Adrenal gland (tissue), 12 donors: Measurements from ENCODE around the gene MALAT1. TPM values are rescaled to one million over a fixed set of nuclear protein-coding genes. Genes with fewer than 3 reads are reported as not detected.

ENCODE experiments used
- DNase-seq, 7 donors: peaks; one replicate each; pipeline ENCODE4 v3.0.0-alpha.2; 2019 to 2020
- H3K27ac ChIP-seq, 5 donors: fragments of 200-600 bp; sonication (generic) in 4 of 5; 1 replicate in 3 of 5; 2 replicates in 2 of 5; pipeline versions ENCODE4 v1.5.1 to v1.8.0; 2016 to 2020; ENCODE audit warnings: mild to moderate bottlenecking in 1 of 5
- H3K27me3 ChIP-seq: fragments of 200-600 bp; 2 replicates; pipeline ENCODE4 v1.8.0; 2021
- H3K36me3 ChIP-seq, 2 donors: fragments of 200-600 bp; replicated peaks in 1 of 2; 1 replicate in 1 of 2; 2 replicates in 1 of 2; pipeline versions ENCODE4 v1.5.1 to v1.8.0; 2018 to 2022
- H3K4me1 ChIP-seq, 2 donors: fragments of 200-600 bp; replicated peaks in 1 of 2; 1 replicate in 1 of 2; 2 replicates in 1 of 2; pipeline versions ENCODE4 v1.5.1 to v1.8.0; 2018 to 2021
- H3K4me3 ChIP-seq, 4 donors: fragments of 200-600 bp; sonication (generic) in 3 of 4; one replicate each; pipeline ENCODE4 v1.5.1; 2016 to 2018
- H3K9me3 ChIP-seq, 3 donors: fragments of 200-600 bp; sonication (generic) in 1 of 3; replicated peaks in 1 of 3; 1 replicate in 2 of 3; 2 replicates in 1 of 3; pipeline versions ENCODE4 v1.5.1 to v1.8.0; 2016 to 2021
- POLR2A ChIP-seq, 2 donors: fragments of 450-650 bp; IDR thresholded peaks; one replicate each; pipeline ENCODE4 v1.6.1; 2017; ENCODE audit warnings: antibody characterized with exemption in 2 of 2, mild to moderate bottlenecking in 2 of 2, moderate library complexity in 1 of 2
- WGBS, 4 donors: extraction: QIAGEN DNeasy Blood & Tissue Kit in 2 of 4; methylation state at CpG; one replicate each; pipeline versions ENCODE4 v1.1.5 to v1.1.7; 2013 to 2017; 5-methylcytosine and 5-hydroxymethylcytosine counted together
- intact Hi-C, 2 donors: fragments of 100-400 bp; cut with DNase I; formaldehyde crosslinking; loops; one replicate each; pipeline versions ENCODE4 v1.14.1 to v1.15.0; 2022 to 2023
- polyA plus RNA-seq, 3 donors: library from polyadenylated mRNA; stranded (reverse); fragments of 200-250 nt in 2 of 3; fragments of 350-450 nt in 1 of 3; fragmentation: Illumina TruSeq in 1 of 3; extraction: RNeasy Lipid Tissue Mini Kit (QIAGEN cat#74804) in 1 of 3; gene quantifications; one replicate each; pipeline ENCODE4 v1.2.3, GENCODE V29; 2013 to 2014
- total RNA-seq, 9 donors: library from RNA; depleted of rRNA in 4 of 9; stranded (reverse); fragments of >200 nt in 4 of 9; fragments of 120-200 nt in 1 of 9; fragmentation: NEBNext Ultra II Directional in 1 of 9; extraction: Animal tissue kit (Norgen Biotek cat#: 25700) in 1 of 9; gene quantifications; one replicate each; pipeline versions ENCODE4 v1.1.0 to v1.2.4, GENCODE V29; 2013 to 2023
- TF ChIP-seq, protein P1 (sequence below), 6 experiments: fragments of 450-650 bp in 4 of 6; fragments of 200-600 bp in 2 of 6; sonication (generic) in 1 of 6; IDR thresholded peaks; 1 replicate in 5 of 6; 2 replicates in 1 of 6; pipeline versions ENCODE4 v1.5.1 to v1.8.0; 2016 to 2021; ENCODE audit warnings: antibody characterized with exemption in 6 of 6, mild to moderate bottlenecking in 2 of 6, moderate library complexity in 1 of 6
- donor health status: healthy with polysubstance abuse.
- donor health status: Bipolar disorder and iron deficiency.
- donor health status: DM: yes; HTN: yes; CAD: no.
- donor health status: DM: no; HTN: no; CAD: no.
- donor health status: DM: no; HTN: no; CAD: no.
- donor health status: DM: yes; HTN: yes; CAD: no.

The MALAT1 gene
- total and polyA plus RNA-seq, 12 donors = 237 to 17,143 (median 9,608) TPM

DNA sequence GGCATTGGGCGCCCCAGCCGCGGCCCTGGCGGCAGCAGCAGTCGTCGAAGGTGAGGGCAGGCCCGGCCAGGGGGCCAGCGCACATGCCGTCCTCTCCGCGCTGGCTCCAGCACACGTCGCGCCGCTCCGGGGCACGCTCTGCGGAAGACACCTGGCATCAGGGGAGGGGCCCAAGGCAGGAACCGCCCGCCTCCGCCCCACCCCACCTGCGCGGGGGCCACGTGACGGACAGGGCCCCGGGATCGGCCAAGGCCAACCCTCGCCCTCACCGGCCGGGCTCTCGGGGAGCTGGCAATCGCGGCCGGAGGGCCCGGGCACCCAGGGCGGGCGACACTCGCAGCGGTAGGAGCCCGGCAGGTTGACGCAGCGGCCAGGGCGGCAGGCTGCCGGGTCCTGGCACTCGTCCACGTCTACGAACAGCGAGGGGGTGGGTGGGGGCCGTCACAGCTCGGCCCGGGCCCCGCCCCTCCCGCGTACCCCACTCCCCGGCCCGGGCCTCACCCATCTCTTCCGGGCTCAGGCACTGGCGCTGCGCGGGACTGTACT is 41.0 kb downstream of the MALAT1 start:
- Histone ChIP-seq H3K27me3 (no peaks in the 10 kb centered on the region), H3K4me3 (peak overlapping the region in 2 of 4 donors; percentile 24 to 58), H3K4me1 (peaks cover 20 to 26% of the 10 kb centered on the region in 2 donors), H3K36me3 (peaks cover 0 to 29% of the 10 kb centered on the region in 2 donors), H3K27ac (peak overlapping the region; percentile 60 to 93 (median 84)), H3K9me3 (no peaks in the 10 kb centered on the region)
- intact Hi-C loops = no loop called here
- DNase-seq = peak in 1 of 7 donors; percentile 83
- 7 to 31% (median 10%) methylated on average over 11 to 60 of the region's 60 CpGs; no CpG with 5 or more reads in 1 of the 4 donors for WGBS, 4 donors
- TF ChIP-seq, protein P1, sequence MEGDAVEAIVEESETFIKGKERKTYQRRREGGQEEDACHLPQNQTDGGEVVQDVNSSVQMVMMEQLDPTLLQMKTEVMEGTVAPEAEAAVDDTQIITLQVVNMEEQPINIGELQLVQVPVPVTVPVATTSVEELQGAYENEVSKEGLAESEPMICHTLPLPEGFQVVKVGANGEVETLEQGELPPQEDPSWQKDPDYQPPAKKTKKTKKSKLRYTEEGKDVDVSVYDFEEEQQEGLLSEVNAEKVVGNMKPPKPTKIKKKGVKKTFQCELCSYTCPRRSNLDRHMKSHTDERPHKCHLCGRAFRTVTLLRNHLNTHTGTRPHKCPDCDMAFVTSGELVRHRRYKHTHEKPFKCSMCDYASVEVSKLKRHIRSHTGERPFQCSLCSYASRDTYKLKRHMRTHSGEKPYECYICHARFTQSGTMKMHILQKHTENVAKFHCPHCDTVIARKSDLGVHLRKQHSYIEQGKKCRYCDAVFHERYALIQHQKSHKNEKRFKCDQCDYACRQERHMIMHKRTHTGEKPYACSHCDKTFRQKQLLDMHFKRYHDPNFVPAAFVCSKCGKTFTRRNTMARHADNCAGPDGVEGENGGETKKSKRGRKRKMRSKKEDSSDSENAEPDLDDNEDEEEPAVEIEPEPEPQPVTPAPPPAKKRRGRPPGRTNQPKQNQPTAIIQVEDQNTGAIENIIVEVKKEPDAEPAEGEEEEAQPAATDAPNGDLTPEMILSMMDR (IDR thresholded peaks at IDR 0.05) = no peak
- TF ChIP-seq POLR2A (IDR thresholded peaks at IDR 0.05) = peak in 1 of 2 donors; percentile 16

DNA sequence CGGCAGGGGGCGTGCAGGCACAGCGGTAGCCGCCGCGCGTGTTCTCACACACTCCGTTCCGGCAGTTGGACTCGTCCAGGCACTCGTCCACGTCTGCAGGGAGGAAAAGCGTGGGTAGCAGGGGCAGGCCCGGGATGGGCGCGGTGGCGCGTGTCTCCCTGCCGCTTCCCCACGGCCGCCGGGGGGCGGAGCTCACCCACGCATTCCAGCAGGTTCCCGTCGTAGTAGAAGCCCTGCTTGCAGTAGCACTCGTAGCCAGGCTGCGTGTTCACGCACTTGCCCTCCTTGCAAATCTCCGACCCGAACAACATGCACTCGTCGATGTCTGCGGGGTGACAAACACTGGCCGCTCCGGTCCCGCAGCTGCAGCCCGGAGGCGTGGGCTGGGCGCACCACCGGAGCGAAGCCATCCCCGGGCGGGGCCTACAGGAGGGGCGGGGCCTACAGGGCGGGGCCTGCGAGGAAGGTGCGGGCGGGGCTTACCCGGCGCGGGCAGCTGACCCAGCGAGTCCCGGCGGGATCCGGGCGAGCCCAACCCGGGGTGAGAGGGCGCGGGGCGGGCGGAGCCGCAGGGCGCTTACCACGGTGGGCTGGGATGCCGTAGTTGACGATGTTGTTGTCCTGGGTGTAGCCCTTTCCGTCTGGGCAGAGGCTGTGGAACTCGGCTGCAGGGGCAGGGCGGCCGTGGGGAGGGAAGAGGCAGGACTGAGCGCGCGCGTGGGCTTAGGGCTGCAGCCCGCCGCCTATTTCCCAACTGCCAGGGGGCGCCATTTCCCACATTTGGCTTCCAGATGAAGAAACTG is 41.6 kb downstream of the MALAT1 start:
- WGBS, 4 donors = 0 to 1% (median 0%) methylated on average over 11 to 78 of the region's 78 CpGs; no CpG with 5 or more reads in 1 of the 4 donors

DNA sequence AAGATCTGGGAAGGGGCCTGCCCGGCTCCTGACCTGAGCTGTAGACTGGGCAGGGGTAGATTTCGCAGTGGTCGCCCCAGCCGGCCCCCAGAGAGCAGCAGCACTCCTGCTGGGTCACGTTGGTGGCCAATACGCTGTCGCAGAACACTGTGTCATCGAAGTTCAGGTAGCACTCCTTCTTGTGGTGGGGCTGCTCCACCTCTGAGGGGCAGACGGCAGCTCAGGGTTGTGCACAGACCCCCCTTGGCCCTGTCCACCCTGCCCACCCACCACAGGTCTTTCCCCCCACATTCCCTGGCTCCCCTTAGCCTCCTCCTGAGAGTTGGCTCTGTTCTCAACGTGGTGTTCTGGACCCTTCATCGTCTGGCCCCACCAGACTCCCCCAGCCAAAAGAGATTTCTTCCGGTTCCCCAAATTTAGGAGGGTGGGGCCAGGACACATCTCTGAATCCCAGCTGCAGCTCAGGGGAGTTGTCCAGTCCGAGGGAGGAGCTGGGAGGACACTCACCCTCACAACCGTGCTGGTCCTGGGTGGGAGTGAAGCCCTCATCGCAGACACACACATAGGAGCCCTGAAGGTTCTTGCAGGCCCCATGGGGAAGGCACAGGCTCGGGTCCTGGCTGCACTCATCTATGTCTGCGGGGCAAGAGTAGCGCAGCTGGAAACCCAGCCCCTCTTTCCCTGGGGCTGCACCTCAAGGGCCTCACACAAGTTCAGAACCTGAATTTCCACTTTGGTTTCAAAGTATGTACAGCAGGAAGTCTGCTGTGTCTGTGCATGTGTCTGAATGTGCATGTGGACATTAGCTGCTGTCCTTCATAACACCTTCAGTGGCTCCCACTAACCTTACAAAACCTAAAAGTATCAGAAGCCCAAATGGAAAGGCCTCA is 42.5 kb downstream of the MALAT1 start:
- Histone ChIP-seq H3K9me3 (no peaks in the 10 kb centered on the region), H3K36me3 (peaks cover 0 to 23% of the 10 kb centered on the region in 2 donors), H3K27me3 (no peaks in the 10 kb centered on the region), H3K4me1 (peaks cover 20 to 26% of the 10 kb centered on the region in 2 donors), H3K27ac (peak overlapping the region; percentile 60 to 93 (median 84)), H3K4me3 (peak overlapping the region in 1 of 4 donors; percentile 58)
- TF ChIP-seq POLR2A (IDR thresholded peaks at IDR 0.05) = no peak
- TF ChIP-seq, protein P1 (IDR thresholded peaks at IDR 0.05) = peak in 2 of 6 experiments; percentile 7 to 30
- intact Hi-C loops = no loop called here
- DNase-seq = peak in 1 of 7 donors; percentile 36
- WGBS, 4 donors = 25 to 50% (median 42%) methylated on average over 8 to 18 of the region's 18 CpGs

More for the DNA sequence above, 41.6 kb downstream of the MALAT1 start:
- H3K27ac ChIP-seq = peak overlapping the region; percentile 60 to 93 (median 84)
- H3K27me3 ChIP-seq = no peaks in the 10 kb centered on the region
- intact Hi-C loops = no loop called here
- peaks cover 0 to 29% of the 10 kb centered on the region in 2 donors for H3K36me3 ChIP-seq
- H3K9me3 ChIP-seq = no peaks in the 10 kb centered on the region
- peak in 1 of 2 donors; percentile 41 for TF ChIP-seq POLR2A (IDR thresholded peaks at IDR 0.05)
- TF ChIP-seq, protein P1 (IDR thresholded peaks at IDR 0.05) = peak; percentile 73 to 96 (median 94)
- peak overlapping the region in 2 of 4 donors; percentile 24 to 58 for H3K4me3 ChIP-seq
- DNase-seq = peak; percentile 90 to 95 (median 93)
- H3K4me1 ChIP-seq = peaks cover 20 to 26% of the 10 kb centered on the region in 2 donors
